Stimulated activated naive CD4-positive, alpha-beta T cell treated with Interleukin-2 at 50 U/mL for 16 hours (primary cell): ENCODE measurements around the gene MPZ.
"Not testable (repeated sequence)": the region's sequence is repeated elsewhere in the genome, so short reads cannot be mapped to it uniquely, and the experiment has no call there.

Experiments used
- DNase-seq: peaks from one replicate; lab custom pipeline; 2025; lab: John Stamatoyannopoulos, UW

The MPZ gene

DNA sequence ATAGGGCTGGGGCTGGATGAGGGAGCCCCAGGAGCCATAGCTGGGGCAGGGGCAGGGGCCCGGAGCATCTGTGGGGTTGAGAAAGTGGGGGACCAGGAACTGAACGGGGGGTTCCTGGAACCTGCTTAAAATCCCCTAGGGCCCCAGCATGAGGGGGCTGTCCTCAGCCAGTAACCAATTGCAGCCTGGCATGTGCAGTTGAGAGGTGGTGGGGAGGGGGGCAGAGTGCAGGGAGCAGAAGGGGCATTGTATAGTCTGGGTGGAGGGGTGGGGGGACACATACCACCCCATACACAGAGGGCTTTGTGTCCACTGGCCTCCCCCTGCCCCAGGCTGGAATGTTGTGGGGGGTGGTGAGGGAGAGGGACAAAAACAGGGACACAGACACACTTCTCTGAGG lies at the start of gene MPZ:
TSS of gene MPZ (minus strand) at position 101 of the 400 bp plus-strand sequence. CDS start at position 38, 63 bp downstream.
- DNase-seq = no peak

GRCh38 chr1:161359291-161359690 lies 49.5 kb upstream of the MPZ start:
- no peak for DNase-seq

- DNase-seq = no peak
Measured at GRCh38 chr1:161357073-161357472, 47.3 kb upstream of the MPZ start.

DNA sequence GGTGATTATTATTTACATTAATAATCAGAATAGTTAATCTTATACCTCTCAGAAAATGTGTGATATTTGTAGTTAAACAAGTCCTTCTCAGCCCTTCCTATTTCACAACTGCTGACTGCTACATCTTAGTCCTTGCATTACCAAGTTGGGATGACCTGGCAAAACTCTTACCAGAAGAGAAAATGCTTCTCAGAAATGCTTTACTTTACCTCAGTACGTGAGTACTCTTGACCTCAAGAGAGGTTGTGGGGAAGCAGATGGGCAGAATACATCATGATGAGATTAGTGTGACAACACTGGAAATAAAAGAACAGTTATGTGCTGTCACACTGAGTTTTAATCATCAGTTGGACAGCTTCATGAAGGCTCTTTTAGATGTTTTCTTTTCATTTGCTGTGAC lies 41.7 kb upstream of the MPZ start:
- no peak for DNase-seq

DNA sequence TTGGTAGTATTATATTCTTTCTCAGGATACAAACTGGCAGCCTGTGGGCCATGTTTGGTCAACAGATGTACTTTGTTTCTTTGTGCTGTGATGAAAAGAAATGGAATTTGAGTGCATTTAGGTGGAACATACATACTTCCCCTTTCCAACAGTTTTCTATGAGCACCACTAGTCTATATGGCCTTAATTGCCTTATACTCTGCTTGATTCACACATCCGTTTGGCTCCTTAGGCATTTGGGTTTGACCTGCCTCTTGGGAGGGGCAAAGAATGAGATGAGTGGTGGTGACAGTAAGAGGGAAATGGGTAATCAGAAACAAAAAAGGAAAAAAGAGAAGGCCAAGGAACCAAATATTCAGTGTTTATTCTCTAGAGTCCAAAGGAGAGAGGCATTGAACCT lies 40.9 kb upstream of the MPZ start:
- DNase-seq = no peak

DNA sequence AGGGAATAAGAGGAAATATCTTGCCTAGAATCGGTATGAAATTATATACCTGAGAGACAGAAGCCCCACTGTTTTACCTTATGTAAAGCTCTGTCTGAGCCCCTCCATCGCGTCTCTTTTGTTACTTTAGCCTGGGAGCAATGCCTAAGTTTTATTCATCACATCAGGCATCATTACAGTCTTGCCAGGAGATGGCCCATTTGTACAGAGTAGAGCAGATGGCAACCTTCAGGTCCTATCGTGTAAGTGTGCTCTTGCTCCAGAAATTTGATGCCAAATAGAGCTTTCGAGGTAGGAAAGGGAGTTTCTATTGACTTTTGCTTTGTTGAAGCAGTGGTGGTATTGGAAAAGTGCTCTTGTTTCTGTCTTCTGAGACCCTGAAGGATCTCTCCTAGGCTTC lies 33.1 kb upstream of the MPZ start:
- no peak for DNase-seq

GRCh38 chr1:161342177-161342576 lies 32.4 kb upstream of the MPZ start:
- no peak for DNase-seq

DNA sequence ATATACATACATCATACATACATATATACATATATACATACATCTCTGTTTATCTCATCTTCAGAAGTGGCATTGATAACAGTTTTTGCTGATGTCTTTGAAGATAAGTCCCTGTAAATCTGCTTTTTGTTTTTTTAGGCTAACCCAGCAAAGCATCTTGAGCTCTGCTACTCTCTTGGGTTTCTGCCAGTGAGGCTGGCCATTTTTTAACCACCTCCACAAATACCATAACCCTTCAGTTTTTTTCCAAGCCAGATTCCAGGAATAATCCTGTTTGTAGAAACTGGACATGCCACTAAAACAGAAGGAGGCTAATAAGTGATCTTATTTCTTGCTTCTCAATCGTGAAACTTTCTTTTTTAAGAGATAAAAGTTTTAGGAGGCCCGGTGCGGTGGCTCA lies 26.0 kb upstream of the MPZ start:
- no peak for DNase-seq

DNA sequence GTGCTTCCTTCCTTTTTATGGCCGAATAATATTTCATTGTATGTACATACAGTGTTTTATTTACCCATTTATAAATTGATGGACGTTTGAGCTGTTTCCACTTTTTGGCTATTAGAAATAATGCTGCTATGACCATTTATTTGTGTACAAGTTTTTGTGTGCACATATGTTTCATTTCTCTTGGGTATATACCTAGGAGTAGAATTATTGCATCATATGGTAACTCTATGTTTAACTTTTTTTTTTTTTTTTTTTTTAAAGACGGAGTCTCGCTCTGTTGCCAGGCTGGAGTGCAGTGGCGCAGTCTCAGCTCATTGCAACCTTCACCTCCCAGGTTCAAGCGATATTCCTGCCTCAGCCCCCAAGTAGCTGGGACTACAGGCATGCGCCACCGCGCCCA lies 23.4 kb upstream of the MPZ start:
- DNase-seq = no peak

GRCh38 chr1:161330346-161330745 lies 20.6 kb upstream of the MPZ start:
- no peak for DNase-seq

- DNase-seq = no peak
Measured at GRCh38 chr1:161324020-161324419, 14.3 kb upstream of the MPZ start.

DNA sequence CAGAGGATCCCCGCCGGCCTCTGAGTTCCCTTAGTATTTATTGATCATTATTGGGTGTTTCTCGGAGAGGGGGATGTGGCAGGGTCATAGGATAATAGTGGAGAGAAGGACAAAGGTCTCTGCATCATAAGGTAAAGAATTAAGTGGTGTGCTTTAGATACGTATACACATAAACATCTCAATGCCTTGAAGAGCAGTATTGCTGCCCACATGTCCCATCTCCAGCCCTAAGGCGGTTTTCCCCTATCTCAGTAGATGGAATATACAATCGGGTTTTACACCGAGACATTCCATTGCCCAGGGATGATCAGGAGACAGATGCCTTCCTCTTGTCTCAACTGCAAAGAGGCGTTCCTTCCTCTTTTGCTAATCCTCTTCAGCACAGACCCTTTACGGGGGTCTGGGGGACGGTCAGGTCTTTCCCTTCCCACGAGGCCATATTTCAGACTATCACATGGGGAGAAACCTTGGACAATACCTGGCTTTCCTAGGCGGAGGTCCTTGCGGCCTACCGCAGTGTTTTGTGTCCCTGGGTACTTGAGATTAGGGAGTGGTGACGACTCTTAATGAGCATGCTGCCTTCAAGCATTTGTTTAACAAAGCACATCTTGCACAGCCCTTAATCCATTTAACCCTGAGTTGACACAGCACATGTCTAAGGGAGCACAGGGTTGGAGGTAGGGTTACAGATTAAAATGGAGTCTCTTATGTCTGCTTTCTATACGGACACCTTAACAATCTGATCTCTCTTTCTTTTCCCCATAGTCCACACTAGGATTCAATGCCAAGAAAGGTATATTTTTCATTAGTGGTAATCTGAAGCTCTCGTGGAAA lies 6.3 kb upstream of the MPZ start:
- not testable (repeated sequence) for DNase-seq

DNA sequence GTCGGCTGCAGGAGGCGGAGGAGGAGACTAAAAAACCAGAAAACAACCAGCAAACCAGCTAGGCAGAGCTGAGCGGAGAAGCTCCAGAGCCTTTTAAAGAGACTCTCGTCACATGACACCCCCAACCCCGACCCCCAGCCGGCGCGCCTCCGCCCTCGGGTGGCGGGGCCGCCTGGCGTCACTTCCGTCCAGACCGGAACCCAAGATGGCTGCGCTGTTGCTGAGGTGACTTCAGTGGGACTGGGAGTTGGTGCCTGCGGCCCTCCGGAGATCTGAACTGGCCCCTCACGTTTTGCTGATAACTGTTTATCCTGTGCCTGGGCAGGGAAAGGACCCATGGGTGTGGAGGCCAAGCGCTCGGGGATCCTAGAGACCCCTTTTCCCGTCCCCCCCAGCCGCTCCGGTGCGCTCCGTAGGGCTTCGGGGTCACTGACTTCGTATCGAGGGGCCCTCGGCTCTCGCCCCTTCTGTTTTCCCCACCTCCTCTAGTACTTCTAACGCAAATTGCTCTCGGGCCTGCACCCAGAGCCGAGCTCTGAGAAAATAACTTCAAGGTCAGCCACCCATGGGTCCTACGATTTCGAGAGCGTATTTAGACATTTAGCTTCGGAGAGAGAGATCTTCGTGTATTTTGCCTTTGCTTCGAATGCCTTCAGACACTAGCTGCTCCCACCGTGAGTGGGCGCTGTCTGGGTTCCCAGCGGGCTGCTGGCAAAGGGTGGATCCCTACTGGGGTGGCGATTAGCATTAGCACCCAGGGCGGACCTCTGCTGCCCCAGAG lies 4.6 kb upstream of the MPZ start, which contains the start of gene SDHC:
TSS of gene SDHC (plus strand) at position 181 of the 781 bp plus-strand sequence. CDS start at position 206, 25 bp downstream.
- DNase-seq = peak; percentile 83

DNA sequence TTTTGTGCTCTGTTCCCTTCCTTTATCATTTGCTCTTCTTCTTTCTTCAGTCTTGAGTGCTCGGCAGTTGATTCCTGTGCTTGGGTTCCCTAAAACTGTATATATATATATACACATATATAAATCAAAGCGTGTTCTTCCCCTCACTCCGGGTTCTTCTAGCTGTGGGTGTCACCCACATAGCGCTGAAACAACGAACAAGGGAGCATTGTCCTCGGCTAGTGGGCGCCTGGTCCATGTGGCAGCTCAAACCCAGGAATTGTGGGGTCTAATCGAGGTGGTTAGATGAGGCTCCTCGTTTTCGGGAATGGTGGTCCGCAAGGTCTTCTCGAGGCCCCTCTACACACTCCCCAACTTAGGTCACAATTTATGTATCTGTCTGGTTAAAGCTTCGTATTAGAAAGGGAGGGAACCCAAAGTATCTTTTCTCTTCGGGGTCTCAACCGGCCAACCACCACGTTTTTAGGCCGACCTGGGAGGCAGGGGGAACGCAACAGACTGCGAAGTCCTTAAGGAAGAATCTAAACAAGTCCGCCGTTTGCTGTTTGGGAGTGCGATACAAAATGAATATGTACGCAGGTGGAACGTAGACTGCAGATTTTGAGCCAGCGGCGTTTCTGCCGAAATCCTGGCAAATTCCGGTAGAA lies 3.9 kb upstream of the MPZ start:
- DNase-seq = no peak

- no peak for DNase-seq
Measured at GRCh38 chr1:161311595-161312181, 1.9 kb upstream of the MPZ start.

- DNase-seq = no peak
Measured at GRCh38 chr1:161307892-161308638, 1.7 kb downstream of the MPZ start.

DNA sequence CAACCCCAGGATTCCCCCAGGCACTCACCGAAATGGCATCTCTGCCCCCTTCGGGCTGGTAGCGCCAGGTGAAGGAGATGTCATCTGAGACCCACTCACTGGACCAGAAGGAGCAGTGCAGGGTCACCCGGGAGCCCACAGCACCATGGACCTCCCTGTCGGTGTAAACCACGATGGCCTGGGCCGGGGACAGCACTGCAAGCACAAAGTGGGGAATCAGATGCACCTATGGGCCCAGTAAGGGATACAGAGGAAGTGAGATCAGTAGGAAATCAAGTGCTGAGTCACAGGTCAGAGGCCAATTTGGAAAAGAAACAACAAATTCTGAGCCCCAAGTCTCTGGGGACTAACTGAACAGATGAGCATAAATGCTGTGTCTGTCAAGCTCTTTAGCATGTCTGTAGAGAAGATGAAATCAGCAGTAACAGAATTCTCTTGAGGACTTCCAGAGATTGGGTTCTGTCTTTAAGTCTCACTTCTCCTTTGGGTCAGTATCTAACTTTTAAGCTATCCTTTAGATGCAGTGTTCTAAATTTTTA lies 2.5 kb downstream of the MPZ start:
- no peak for DNase-seq

DNA sequence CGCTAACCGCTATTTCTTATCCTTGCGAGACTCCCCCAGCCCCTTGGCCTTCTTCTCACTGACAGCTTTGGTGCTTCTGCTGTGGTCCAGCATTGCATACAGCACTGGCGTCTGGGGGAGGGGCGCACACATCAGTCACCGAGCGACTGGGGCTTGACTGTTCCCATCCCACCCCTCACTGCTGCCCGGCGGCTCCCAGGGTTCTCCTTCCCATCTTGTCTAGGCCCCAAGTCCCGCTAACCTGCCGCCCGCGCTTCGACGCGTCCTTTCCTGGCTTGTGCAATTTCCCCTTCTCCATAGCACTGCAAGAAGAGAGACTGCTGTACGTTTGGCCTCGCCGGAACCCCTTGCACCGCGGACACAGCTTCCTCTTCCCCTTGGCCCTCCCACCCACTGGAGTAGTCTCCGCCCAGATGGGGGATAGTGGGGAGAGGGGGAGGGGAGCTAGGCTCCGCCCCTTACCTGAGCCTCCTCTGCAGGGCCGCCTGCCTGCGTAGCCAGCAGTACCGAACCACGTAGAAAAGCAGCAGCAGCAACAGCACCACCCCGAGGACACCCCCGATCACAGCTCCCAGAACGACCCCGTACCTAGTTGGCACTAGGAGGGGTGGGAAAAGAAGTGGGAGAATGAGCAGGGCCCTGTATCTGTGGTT lies 3.8 kb downstream of the MPZ start:
- peak; percentile 73 for DNase-seq

DNA sequence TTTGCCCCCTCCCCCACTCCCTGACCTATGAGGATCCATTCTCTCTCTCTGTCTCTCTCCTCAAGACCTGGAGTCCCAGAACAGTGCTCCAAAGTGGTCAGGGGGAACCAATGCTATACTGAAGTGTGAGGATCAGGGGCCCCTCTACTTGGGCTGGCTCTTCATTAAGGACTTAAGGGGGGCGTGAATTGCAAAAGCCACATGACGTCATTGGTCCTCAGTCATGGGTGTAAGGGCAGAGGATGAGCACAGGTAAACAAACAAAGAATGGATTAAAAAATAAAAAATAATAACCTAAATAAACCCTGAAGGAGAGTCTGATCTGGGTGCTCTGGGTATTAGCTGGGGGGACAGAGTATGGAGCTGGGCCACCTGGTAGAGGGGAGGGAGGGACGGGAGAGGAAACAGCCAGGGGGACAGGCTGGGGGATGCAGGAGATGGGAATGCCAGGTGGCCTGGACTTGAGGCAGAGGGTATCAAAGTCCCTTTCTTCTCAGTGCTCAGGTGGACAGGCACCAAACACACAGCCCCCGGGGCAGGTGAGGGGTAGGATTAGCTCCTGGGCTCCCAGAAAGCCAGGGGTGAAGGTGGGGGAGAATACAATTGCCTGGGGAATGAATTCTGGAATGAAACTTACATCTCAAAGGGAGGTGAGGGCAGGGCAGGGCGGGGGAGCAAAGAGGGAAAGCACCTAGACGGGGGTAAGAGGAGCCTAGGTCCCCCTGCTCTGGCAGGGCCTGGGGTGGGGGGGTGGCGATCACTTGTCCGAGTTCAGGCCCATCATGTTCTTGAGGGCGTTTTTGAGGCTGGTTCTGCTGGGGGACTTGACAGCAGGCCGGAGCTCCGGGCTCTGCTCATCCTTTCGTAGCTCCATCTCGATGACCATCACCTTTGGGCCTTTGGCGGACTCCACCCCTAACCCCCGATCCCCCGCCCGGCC lies 4.6 kb downstream of the MPZ start:
- no peak for DNase-seq

- no peak for DNase-seq
Measured at GRCh38 chr1:161300478-161300877, 9.3 kb downstream of the MPZ start.
